Right atrium auricular region (tissue), 2 donors: ENCODE results near the gene DMD. TPM values are rescaled to one million over a fixed set of nuclear protein-coding genes. Genes with fewer than 3 reads are reported as not detected.

Source experiments
- DNase-seq: peaks from one replicate; pipeline ENCODE4 v3.0.0-alpha.2; 2019; ENCODE audit warnings: low spot score
- H3K27ac ChIP-seq, 2 donors: fragments of 200-600 bp; sonication (generic); 1 replicate in 1 of 2; 2 replicates in 1 of 2; pipeline ENCODE4 v1.5.1; 2016 to 2019
- H3K27me3 ChIP-seq, 2 donors: fragments of 200-600 bp; sonication (generic); one replicate each; pipeline versions ENCODE4 v1.5.1 to v1.6.0; 2017 to 2019
- H3K36me3 ChIP-seq: fragments of 200-600 bp; sonication (generic); one replicate; pipeline ENCODE4 v1.5.1; 2016
- H3K4me1 ChIP-seq, 2 donors: fragments of 200-600 bp; sonication (generic); one replicate each; pipeline versions ENCODE4 v1.5.1 to v1.6.0; 2017 to 2019
- H3K4me3 ChIP-seq, 2 donors: fragments of 200-600 bp; sonication (generic); 1 replicate in 1 of 2; 2 replicates in 1 of 2; pipeline ENCODE4 v1.5.1; 2017 to 2019; ENCODE audit warnings: mild to moderate bottlenecking in 1 of 2, moderate library complexity in 1 of 2
- H3K9me3 ChIP-seq, 2 donors: fragments of 200-600 bp; sonication (generic); one replicate each; pipeline ENCODE4 v1.5.1; 2019
- CTCF ChIP-seq, 2 donors: fragments of 200-600 bp; sonication (generic); IDR thresholded peaks; one replicate each; pipeline ENCODE4 v1.5.1; 2019; ENCODE audit warnings: antibody characterized with exemption in 2 of 2
- total RNA-seq, 2 donors: library from RNA; depleted of rRNA; stranded (reverse); fragments of >200 nt; gene quantifications; one replicate each; pipeline ENCODE4 v1.1.0, GENCODE V29; 2016

The DMD gene
- total RNA-seq, 2 donors from 2014 or later: 111 to 135 TPM

- Histone ChIP-seq H3K27ac (no peak overlapping the region), H3K36me3 (no peaks in the 10 kb centered on the region), H3K9me3 (no peaks in the 10 kb centered on the region), H3K4me3 (no peak overlapping the region), H3K27me3 (no peaks in the 10 kb centered on the region), H3K4me1 (no peaks in the 10 kb centered on the region)
- DNase-seq: no peak
- TF ChIP-seq CTCF (IDR thresholded peaks at IDR 0.05): no peak
Observed at GRCh38 chrX:32185160-32185559, 1026.2 kb downstream of the DMD start.

DNA sequence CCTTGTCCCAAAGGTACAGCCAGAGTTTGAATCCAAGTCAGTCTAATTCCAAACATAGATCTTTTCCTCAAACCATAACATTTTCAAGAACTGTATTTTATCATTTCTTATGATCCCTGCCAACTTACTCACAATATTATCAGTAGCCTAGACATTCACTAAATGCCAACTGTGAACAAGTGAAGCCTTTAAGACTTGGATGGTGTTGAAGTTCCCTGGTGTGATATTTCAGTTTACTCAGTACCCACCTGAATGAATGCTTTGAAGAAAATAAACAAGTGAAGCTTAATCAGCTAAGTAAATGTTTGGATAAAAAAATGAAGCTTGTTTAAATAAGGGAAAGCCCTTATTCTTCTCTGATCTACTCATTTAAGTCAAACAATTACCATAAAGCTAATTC is 1028.3 kb downstream of the DMD start:
- no peak for TF ChIP-seq CTCF (IDR thresholded peaks at IDR 0.05)
- no peak for DNase-seq

GRCh38 chrX:32176510-32176909 is 1034.8 kb downstream of the DMD start:
- DNase-seq: no peak
- H3K36me3 ChIP-seq: no peaks in the 10 kb centered on the region
- H3K4me3 ChIP-seq: no peak overlapping the region
- TF ChIP-seq CTCF (IDR thresholded peaks at IDR 0.05): no peak
- H3K27me3 ChIP-seq: no peaks in the 10 kb centered on the region
- no peaks in the 10 kb centered on the region for H3K9me3 ChIP-seq
- no peaks in the 10 kb centered on the region for H3K4me1 ChIP-seq
- H3K27ac ChIP-seq: no peak overlapping the region

More for the DNA sequence above, 1028.3 kb downstream of the DMD start:
- no peaks in the 10 kb centered on the region for H3K27me3 ChIP-seq
- H3K27ac ChIP-seq: no peak overlapping the region
- no peaks in the 10 kb centered on the region for H3K4me1 ChIP-seq
- no peaks in the 10 kb centered on the region for H3K9me3 ChIP-seq
- H3K4me3 ChIP-seq: no peak overlapping the region
- H3K36me3 ChIP-seq: no peaks in the 10 kb centered on the region

DNA sequence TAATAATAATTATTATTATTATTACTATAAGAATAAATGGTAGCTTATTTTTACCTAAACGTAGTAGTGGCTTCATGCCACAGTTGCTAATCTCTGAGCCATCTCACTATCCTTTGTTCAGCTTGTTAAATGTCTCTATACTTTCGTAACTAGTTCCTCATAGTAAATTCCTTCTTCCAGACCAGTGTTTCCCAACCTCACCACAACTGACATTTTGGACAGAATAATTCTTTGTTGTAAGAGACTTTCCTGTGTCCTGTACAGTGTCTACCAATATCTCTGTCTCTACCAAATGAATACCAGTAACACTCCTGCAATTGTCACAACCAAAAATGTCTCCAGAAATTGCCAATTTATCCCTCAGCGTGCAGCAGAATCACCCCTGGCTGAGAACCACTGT is 1040.9 kb downstream of the DMD start:
- Histone ChIP-seq H3K4me3 (no peak overlapping the region), H3K36me3 (no peaks in the 10 kb centered on the region), H3K27me3 (no peaks in the 10 kb centered on the region), H3K4me1 (no peaks in the 10 kb centered on the region), H3K27ac (no peak overlapping the region), H3K9me3 (no peaks in the 10 kb centered on the region)
- TF ChIP-seq CTCF (IDR thresholded peaks at IDR 0.05): no peak
- DNase-seq: no peak

GRCh38 chrX:32155044-32155638 is 1056.2 kb downstream of the DMD start:
- no peak for TF ChIP-seq CTCF (IDR thresholded peaks at IDR 0.05)
- H3K4me1 ChIP-seq: no peaks in the 10 kb centered on the region
- H3K9me3 ChIP-seq: no peaks in the 10 kb centered on the region
- no peak overlapping the region for H3K27ac ChIP-seq
- no peaks in the 10 kb centered on the region for H3K27me3 ChIP-seq
- no peaks in the 10 kb centered on the region for H3K36me3 ChIP-seq
- DNase-seq: no peak
- no peak overlapping the region for H3K4me3 ChIP-seq

DNA sequence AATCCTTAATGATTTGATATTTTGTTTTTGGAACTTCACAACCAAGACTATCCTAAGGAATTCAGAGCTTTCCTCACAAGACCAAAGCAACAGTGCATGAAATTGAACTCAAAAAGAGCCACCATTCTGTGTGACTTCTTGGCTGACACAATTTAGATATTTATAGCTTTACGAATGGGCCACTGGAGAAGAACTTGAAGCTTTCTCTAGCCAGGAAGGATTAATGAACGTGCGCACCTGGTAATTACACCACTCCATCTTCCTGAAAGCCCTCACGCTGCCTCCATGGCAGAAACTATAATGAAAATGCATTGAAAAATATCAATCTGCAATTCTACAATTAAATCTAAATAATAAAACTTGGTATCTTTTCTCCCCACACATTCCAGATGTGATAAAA is 1057.8 kb downstream of the DMD start:
- Histone ChIP-seq H3K4me1 (no peaks in the 10 kb centered on the region), H3K9me3 (no peaks in the 10 kb centered on the region), H3K4me3 (no peak overlapping the region), H3K27ac (no peak overlapping the region), H3K36me3 (no peaks in the 10 kb centered on the region), H3K27me3 (no peaks in the 10 kb centered on the region)
- TF ChIP-seq CTCF (IDR thresholded peaks at IDR 0.05): no peak
- DNase-seq: no peak
